OCI-M2 (cell line): Measurements from ENCODE around the gene MAPKAP1.

Experiments
- DNase-seq: peaks from one replicate; lab custom pipeline; 2025; ENCODE audit not compliant: unreplicated experiment; lab: John Stamatoyannopoulos, UW

The MAPKAP1 gene

DNA sequence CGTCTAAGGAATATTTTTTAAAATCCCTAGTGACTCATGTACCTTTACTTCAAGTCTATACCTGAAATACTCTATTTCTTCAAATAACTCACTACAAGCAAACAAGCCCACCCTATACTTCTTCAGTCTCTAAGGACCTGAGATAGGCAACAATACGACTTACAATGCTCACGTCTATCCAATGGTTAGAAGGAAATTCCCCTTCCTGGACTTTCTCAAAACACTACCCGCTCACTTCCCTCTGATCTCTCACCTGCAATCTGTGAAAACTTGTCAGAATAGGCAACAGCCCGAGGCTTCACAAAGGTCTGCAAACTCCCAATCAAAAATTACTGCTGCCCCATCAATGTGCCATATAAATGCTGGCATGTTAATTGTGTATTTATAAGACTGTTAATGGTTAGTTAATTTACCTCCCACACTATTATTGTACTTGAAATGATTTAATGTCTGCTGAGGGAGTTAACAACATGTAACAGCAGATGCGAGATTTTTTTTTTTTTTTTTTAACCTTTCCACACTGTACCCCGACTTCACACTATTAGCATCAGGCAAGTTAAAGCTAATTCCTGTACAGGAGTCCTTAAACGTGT, 27.3 kb downstream of the MAPKAP1 start:
- no peak for DNase-seq

DNA sequence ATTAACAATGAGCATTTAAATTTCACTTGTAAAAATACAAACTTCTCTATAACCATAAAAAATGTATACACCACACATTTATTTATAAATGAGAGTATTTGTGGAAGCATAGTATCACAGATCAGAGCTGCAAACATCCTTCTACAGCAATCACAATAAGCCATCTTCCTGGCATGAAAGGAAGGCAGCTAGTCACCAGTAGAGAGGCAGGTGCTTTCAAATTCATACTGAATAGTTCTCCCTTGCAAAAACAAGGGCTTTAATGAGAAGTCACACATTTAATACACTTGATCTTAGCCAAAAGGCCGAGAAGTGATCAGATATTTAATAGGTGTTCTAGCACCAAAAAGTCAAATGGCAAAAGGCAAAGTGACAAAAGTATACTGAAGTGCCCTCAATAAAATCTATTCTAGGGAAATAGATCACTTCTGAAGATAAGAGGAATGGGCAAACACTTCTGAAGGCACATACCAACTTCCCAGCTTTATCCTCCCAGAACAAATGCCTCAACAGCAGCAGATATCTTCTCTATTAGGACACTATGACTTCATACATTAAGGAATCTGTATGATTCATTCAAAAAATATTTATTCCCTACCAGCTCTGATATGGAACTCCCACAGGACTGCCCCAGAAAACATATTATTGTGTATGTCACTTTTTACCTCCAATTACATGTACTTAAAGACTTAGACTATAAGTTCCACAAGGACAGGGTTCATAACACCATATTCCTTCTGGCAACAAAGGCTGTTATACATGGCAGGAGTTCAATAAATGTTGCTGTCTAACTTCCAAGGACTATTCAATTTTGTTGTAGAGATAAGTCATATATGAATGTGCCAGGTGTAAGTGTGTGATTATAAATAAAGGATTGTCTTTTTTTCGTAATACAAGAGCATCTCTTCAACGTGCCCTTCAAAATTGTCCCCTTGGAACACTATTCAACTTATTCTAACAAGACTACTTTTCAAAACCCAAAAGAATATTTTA, 31.7 kb downstream of the MAPKAP1 start:
- no peak for DNase-seq

DNA sequence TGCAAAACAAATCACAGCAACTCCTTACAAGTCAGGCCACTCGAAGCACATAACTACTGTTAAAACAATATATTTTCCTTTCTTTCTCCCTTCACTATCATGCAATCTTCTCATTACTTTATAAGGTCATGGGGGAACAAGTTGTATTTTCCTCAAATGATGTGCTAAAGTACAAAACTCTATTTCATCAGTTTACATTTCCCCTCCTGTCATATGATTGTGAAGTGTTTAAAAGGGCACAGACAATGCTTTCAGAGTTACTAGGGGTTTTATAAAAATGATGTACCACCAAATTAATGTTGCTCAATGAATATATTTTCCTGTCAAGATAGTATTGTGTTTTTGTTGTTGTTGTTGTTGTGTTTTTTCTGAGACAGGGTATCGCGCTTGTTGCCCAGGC, 34.1 kb downstream of the MAPKAP1 start:
- DNase-seq, result no peak

DNA sequence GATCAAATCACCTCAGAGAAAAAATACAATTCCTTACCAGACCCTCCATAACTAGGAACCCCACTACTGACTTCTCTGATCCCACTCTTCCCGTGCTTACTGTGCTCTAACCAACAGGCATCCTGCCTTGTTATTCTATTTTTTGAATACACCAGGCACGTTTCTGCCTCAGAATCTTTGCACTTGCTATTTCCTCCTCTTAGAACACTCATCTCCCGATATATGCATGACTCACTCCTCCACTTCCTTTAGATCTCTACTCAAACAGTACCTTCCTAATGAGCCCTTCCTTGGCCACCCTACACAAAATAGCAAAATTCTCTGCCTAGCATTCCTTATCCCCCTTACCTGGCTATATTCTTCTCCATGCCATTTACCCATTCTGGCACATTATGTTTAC, 43.9 kb downstream of the MAPKAP1 start:
- DNase-seq, result no peak

DNA sequence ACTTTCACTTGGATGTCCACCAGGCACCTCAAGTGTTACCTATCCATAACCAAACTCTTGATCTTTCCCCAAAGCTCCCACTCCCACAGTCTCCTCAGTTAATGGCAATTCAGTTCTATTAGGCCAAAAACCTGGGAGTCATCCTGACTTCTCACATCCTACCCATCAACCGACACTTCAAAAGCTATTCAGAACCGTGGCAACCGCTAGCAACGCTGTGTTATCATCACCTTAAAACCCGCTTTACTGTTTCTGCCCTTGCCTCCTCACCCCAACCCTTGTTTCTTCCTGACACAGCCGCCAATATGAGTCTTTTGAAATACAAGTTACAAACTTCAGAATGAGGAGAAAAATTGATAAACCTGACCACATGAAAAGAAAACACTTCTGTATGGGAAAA, 46.5 kb downstream of the MAPKAP1 start:
- no peak for DNase-seq

DNA sequence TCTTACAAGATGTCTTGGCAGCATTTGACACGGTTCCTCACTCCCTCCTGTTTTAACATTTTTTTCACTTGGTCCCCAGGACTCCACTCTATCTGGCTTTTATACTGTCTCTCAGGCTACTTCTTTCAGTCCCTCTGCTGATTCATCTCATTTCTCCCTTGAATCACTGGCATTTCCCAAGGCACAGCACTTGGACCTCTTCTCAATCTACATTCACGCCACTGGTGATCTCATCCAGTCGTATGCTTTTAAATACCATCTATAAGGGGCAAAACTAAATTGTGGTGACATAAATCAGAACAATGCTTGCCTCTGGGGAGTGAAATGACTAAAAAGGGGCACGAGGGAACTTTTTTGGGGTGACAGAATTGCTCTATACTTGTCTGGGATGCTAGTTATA, 47.1 kb downstream of the MAPKAP1 start:
- DNase-seq, result no peak

DNA sequence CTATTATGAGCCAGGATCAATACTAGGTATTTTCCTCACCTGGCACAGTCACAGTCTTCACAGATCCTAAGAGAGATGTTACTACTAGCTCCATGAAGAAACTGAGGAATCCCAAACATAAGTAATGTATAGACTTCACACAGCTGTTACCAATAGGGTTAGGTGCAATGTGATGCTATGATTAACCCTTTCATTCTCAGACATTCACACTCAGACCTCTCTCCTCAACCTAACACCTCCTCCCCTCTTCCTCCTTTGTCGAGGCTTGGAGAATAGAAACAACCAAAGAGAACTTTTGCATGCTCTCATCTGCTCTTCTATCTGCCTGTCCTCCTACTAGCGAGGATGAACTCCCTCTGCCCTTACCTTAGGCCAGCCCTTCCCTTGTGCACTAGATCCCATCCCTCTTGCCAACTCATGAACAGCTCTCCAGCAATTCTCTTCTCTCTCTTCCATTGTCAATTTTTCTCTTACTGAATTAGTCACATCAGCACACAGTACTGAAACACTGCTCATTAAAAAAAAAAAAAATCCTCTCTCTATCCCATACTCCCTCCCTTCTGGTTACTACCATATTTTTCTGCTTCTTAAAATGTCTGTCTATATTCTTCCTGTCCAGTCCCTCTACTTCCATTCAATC, 47.7 kb downstream of the MAPKAP1 start:
- DNase-seq, result no peak

DNA sequence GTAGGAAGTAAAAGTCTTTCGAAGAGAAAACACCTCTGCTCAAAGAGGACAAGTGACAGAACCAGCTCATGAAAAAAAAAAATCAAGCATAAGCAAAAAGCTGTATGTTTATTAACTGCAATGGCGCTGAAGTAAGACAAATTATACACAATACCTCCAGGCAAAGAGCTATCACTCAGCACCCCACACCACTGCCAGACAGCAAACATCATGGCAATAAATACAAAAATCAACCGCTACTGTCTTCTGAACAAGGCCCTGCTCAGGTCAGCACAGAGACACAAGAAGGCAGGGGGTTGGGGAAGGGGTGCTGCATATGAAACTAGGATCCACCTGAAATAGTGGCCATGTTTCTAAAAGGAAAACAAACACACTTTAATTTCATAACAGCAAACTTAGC, 50.4 kb downstream of the MAPKAP1 start:
- no peak for DNase-seq

DNA sequence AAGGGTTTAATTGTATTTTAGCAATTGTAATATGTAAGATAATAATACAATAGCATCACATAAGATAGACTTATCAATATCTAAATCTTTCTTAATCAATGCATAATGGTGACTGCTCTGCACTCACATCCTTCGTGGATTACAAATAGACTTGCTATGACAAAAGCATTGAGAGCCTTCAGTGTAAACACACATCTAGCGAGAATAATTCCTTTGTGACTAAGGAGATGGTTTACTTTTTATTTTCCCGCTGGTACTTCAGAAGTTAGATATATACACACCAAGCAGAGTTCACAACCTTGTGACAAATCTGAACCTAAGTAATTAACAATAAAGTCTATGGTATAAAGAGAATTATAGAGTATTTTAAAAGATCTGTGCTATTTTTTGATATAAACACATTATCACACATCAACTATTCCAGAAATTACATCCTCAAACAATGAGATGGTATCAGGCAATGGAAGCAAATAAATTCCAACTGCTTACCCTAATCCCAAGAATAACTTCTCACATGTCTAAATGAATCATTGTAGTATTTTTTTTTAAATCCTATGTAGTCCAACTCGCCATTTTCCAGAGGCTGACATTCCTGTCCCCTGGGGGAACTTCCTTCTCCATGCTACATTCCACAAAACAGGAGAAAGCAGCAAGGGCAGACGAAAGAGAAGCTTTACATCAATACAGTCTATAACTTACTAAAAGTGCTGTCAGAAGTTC, 51.2 kb downstream of the MAPKAP1 start:
- DNase-seq, result no peak

DNA sequence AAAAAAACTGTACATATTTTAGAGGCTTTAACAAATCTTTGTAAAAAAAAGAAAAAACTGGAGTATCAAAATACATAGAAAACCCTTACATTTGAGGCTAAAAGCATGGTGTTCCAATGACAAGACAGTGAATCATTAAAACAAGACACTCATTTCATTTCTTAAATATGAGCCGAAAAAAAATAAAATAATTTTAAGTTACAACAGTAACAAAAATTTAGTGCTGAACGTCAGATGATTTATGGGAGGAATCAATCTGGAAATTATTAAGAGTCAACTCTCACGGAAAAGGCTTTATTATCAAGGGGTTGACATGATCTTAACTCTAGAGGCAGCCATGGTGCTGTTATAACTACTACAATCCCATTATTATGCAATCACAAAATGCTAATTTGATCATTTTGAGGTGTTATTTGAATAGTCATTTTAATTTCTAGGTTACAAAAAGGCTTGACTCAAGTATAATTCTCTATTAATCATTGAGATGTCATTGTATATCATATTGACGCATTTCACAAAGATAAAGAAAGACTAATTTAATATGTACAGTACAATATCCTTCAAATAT, 51.9 kb downstream of the MAPKAP1 start:
- DNase-seq, result no peak

DNA sequence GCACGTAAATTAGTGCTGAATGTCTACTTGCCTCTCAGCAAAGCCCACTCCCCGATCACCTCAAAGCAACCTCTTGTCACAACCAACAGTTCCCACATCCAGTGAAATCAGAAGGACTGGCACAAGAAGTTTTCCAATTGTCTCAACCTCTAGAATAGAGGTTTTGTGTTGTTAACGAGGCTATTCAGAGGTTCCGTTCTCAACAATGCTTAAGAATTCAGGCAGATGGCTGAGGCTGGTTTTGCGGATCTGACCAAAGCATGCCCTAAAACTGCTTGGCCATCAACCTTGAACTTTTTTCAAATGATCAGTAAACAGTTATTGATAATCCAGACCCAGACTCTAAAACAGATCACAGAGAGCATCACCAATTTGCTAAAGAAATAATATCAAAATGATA, 52.9 kb downstream of the MAPKAP1 start:
- DNase-seq, result no peak

DNA sequence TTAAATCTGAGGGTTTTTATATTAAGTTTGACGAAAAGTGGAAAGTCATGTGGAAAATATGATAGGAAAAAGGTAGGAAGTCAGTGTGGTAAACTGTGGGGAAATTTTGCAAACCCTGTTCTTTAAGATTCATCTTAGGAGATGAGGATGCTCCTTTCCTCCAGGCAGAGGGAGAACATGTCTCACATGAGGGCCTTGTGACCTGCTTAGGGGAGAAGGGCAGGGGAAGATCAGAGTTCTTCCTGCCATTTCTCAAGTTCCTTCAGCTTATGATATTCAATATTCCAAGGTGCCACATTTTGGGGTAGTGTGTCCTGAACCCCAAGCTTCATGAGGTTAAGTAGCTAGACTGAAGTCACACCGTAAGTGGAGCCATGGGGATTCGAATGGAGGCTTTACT, 53.7 kb downstream of the MAPKAP1 start:
- DNase-seq, result no peak

DNA sequence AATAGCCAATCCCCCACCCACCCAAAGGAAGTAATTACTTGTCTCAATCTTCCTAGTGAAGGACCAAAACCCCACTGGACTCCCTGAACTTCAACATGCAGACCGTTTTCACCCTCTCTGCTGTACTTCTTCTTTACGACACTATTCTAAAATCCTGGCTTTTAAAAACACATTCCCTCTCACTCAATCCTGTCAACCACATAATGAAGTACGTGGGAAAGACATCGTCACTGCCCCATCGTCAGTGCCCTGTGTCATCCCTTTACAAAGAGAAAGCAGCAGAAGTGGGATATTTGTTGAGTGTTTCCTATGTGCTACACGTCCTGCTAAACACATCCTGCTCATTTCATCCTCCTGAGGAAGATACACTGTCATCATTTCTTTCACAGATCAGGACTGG, 54.2 kb downstream of the MAPKAP1 start:
- DNase-seq, result no peak

DNA sequence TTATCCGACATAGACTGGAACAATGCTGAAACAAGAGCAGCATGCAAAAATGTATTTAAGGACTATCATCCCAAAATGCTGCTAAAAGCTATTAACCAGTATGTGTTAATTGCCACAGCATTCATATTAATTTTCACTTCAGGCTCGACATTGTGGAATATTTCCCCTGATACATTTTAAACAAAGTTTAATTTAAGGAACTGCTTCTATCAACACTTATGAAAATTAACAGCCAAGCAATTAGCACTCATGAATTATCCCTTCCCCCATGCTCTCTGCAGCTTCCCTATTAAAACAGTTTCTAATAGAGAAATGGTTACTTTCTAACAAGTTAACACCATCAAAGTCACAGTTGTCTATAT, 54.8 kb downstream of the MAPKAP1 start:
- DNase-seq, result no peak

DNA sequence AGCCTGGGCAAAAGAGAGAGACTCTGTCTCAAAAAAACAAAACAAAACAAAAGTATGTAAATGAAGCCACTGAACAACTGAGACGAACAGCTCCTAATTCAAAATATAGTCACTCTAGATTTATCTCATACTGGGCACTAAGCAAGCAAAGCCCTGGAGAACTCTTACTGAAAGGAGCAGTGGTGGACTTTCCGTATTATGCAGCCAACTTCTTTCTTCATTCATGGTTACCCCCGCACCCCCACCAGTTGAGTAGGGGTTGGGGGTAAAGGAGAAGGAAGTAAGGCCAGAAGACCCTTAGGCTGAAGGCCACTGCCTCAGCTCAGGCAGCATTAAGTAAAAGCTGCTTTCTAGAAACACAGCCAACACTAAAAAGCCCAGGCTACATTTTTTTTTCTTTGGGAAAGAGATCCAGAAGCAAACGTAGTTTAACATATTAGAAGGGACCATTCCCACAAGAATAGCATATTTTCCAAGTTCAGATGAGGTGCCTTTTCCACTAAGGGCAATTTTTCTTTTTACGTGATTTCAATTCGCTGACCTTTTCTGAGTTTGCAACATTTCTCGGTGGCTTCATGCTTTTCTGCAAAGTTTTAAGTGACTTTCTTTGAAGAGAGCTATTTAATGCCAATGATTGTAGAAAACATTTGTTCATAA, 55.3 kb downstream of the MAPKAP1 start:
- no peak for DNase-seq

DNA sequence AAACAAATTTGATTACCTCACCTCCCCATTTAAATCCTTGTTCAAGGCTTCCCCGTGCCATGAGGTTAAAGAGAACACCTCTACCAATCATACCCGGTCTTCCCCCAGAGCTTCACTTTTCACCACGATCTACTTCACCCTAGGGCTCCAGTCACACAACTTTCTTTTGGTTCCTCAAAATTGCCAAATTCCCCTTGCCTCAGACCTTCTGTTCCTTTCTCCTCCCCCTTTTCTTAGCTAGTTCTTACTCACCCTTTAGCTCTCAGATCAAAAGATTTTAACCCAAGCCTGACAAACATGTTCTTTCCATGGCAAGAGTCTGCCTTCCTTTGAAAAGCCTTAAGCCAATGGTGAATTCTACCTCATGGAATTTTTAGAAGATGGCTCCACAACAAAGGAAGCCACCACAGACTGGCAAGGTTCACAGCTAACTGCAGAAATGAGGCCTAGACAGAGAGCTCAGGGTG, 56.7 kb downstream of the MAPKAP1 start:
- DNase-seq, result no peak

DNA sequence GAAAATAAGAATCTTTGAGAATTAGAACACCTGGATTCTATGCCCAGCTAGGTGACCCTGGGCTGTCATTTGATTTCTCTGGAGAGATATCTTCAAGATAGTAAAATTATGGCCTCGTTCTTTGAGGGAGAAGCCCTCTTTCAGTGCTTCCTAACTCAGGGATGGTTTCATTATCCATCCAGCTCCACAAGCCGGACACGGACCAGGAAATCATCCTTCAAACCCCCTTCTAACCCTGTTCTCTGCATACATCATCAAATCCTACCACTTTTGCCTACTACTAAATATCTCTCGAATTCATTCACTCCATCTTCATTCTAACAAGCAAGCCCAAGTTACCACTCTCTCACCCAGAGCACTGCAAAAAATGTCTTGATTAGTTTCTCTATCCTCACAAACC, 57.2 kb downstream of the MAPKAP1 start:
- DNase-seq, result no peak

DNA sequence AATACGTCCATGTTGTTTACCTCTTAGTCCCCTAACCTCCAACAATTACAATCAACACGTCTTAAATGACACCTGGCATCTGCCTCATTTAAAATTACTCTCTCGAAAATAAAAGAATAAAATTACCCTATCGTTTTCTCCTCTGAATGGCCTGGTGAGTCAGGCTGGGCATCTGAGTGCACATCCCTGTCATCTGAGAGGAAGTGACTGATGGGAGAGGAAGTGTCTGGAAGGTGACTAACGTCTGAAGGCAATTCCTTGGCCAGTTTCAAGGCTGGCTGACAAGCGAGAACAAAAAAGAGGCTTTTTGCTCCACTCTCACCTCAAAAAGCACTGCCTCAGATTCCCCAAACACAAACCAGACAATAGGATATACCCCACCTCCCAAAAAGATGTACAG, 57.7 kb downstream of the MAPKAP1 start:
- no peak for DNase-seq

DNA sequence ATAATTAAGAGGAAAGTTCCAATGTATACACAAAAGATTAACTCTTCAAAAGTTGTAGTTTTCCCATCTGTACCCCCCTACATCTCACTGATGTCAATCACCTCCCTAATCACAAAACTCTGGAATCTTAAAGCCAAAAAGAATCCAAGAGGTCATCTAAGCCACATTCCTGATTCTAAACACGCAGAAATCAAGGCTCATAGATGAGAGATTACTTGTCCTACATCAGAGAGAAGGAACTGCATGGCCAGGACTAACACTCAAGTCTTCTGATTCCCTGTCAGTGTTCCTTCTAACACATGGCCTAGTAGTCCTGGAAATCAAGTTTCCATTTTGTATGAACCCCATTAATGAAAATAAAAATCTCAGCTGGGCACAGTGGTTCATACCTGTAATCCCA, 58.7 kb downstream of the MAPKAP1 start:
- no peak for DNase-seq

DNA sequence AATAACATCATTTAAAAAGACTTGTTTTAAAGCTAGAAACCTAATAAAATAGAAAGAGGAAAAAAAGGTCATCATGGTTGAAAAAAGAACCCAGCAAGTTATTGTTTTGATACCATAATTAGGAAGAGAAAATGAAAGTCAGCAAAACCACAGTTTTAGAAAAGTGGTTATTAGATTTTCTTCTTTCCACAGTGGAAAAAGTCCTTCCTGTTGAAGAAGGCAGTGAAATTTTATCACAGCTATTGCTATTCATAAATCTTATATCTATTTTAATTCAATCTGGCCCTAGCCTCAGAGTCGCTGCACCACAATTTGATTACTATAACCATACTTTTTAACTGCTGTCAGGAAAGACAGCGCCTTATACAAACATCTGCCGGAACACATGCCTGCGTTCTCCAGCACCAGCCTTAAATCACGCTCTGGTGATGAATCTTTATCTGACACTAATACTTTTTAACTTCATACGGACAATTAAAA, 60.3 kb downstream of the MAPKAP1 start:
- DNase-seq, result no peak
